HG02623 (cell line): Measurements from ENCODE around the gene DSCAM.
"Not testable (repeated sequence)": the region's sequence is repeated elsewhere in the genome, so short reads cannot be mapped to it uniquely, and the experiment has no call there.

Experiments used
- ATAC-seq: cut with Tn5 transposase; IDR thresholded peaks from one replicate; pipeline ENCODE4 v1.9.1; 2021; ENCODE audit warnings: moderate library complexity; ENCODE audit not compliant: unreplicated experiment

The DSCAM gene

DNA sequence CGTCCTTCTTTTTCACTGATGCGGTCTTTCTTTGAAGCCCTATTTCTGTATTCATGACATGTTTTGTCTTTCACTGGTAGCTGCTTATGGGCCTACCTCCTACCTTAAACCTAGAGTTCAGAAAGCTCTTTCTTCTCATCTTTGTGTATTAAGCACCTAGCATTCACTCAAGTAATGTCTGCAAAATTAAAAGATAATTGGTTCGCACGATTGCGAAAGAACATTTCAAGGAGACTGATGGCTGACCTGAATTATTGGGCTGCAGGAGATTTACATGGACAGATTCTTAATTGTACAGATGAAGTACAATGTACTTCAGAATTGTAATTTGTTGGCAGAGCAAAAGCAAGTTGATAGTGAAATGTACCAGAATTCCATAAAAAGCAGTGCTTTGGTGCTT lies 773.3 kb downstream of the DSCAM start:
- no peak for ATAC-seq

DNA sequence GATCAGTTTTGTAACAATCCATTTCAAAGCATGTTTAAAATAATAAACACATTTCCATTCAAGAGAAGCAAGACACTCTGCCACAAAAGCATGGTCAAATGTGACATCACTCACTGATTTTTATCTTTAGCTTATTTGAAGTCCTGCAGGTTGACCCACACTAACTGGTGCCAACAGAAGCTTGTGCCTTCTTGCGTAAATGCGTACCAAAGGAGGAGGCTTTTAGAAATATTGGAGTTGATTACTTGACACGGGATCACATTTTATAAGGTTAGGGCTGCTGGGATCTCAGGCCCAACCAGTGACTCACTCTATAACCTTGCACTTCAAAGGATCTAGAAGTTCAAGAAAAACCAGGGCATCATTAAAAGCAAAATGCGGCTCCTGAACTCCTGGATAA lies 776.1 kb downstream of the DSCAM start:
- no peak for ATAC-seq

DNA sequence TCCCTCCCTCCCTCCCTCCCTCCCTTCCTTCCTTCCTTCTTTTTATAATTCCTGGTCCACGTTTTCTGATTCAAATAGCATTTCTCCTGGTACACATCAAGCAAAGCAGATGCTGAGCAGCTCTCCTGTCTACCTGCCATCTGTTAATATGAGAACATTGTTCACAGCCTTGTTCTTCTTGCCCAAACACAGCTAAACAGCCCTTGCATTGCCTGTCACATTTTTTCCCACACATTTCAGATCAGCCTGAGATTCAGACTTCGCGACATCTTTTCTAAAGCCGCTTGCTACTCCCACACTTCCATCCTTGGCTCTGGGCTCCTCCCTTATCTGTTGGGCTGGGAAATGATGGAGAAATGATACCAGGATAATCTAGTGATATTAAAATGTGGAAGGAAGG lies 779.2 kb downstream of the DSCAM start:
- ATAC-seq, result no peak

GRCh38 chr21:40066221-40066620 lies 780.7 kb downstream of the DSCAM start:
- no peak for ATAC-seq

- ATAC-seq, result no peak
Observed at GRCh38 chr21:40060083-40060677, 786.8 kb downstream of the DSCAM start.

GRCh38 chr21:40057331-40057730 lies 789.6 kb downstream of the DSCAM start:
- no peak for ATAC-seq

GRCh38 chr21:40056031-40056430 lies 790.9 kb downstream of the DSCAM start:
- ATAC-seq, result no peak

- no peak for ATAC-seq
Observed at GRCh38 chr21:40054403-40054802, 792.6 kb downstream of the DSCAM start.

DNA sequence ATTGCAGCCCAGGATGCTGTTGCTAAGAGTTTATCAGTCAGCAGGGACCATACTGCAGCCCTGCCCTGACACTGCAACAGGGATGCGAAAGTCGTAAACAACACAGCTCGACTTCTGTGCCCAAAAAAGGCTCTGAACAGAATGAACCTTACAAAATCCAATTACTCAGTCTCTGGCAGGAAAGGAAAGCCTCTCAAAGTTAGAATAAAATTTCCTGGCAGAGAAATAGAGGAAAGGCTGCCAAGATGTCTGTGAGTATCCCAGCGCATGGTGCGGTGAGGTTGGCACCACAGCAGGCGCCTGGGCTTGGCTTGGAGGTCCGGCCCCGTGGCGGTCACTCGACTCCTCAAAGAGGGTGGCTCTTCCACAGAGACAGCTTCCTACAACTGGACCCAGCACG lies 794.0 kb downstream of the DSCAM start:
- no peak for ATAC-seq

DNA sequence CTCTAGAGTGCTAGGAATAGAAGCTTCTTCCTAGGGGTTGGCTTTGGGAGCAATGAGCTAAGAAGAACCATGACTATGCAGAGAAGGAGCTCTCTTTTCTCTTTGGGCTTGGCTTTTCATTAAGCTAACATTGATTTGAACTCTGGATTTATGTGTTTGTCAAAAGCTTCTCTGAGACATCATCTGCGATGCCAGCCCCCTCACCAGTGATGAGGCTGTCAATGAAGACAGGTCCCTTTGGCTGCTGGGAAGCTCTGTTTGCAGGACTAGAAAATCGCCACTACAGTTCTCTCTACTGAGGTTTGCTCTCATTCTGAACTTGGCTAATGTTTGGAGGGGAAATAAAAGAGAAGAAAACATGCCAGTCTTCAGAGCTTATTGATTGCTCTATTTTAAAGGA lies 794.7 kb downstream of the DSCAM start:
- no peak for ATAC-seq

- ATAC-seq, result no peak
Observed at GRCh38 chr21:40051801-40052200, 795.2 kb downstream of the DSCAM start.

DNA sequence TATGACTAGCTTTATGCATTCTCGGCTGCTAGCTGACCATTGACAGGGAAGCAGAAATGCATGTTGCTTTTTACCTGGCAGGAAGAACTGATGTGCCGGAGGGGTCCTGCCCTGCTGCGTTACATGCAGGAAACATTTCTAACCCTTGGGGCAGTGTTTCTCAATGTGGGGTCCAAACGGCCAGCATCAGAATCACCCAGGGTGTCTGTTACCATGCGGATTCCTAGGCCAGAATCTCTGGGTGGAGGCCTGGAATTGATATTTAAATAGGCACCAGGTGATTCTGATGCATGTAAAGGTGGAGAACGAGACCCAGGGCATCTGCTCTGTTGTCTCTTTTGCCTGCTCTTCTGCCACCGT lies 797.0 kb downstream of the DSCAM start:
- ATAC-seq, result no peak

DNA sequence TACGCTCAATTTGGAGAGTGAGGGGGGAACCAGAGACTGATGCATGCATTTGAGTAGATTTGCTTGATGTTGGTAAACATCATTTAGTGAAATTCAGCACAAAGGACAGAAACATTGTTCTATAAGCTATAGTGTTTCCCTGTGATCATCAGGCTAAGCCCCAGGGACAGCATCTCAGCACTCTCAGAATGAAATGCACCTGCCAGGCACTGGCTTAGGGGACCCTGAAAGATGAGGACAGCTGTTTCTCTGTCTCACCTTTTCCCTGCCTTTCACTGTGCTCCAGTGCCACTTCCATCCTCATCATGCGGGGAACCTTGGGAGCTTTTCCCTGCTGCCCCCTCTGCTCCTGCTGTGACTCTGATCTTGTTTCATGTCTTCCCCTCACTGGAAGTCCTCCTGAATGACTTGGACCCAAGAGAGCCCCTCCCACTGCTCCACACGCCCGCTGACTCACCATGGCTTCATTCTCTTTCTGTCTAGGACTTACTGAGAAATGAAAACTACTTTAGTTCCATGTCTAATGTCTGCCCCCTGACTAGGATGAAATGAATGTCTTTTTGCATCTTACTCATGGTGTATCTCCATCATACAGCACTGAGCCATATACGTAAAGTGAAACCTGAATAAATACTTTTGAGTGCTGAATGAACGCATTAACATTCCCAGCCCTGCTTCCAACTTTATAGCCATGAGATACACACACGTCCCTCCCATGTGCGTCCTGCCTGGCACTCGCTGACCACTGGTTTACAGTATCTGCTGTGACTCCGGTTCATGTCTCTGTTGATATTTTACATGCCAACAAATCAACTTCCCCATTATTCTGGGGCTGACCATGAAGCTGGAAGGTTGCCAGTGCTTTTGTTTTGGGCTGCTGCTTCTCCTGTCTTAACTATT lies 797.7 kb downstream of the DSCAM start:
- no peak for ATAC-seq

DNA sequence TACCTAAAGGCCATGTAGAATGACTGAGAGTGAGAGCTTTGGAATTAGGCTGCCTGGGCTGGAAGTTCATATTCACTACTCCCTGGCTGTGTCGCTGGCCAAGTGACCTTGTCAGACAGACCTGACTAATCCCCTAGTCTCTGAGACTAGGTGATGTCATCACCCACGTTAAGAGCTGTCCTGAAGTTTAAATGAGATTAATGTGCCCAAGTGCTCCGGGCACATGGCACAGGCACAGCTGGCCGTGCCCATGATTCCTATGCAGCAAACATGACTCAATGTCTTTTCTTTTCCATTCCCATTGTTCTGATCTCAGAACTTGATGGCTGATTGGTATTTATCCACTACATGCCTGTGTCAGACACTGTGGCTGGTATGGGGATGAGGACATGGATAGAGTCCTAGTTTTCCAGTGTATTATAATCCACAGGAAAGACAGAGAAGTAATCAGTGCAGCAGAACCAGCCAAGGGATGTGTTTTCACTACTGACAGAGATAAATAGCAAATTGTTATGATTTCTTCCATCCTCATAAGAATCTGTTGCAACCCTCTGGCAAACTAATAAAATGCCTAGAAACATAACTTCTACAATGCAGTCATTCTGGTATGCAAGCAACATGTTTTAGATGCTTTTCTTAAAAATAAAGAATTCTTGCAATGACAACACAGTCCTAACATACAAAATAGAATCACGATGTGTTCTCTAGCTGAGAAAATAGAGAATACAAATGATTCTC lies 798.8 kb downstream of the DSCAM start:
- ATAC-seq, result no peak

GRCh38 chr21:40047211-40047610 lies 799.7 kb downstream of the DSCAM start:
- no peak for ATAC-seq

GRCh38 chr21:40043866-40044265 lies 803.1 kb downstream of the DSCAM start:
- no peak for ATAC-seq

DNA sequence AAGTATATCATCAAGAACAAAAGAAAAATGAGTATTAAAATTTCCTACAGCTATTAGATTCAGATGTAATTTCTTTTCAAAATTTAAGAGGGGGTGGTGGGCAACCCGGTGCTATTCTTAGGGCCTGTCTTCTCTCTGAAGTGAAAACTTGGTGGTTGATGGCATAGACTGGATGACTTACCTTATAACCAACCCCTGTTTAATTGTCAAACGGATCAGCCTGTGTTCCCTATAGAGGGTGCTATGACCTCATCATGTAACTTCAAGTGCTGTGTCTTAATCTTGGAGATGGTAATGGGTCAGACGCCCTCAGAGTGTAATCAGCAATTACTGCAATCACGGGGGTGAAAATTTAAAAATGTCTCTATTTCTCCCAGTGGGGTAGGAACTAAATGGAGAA lies 803.5 kb downstream of the DSCAM start:
- ATAC-seq, result no peak

DNA sequence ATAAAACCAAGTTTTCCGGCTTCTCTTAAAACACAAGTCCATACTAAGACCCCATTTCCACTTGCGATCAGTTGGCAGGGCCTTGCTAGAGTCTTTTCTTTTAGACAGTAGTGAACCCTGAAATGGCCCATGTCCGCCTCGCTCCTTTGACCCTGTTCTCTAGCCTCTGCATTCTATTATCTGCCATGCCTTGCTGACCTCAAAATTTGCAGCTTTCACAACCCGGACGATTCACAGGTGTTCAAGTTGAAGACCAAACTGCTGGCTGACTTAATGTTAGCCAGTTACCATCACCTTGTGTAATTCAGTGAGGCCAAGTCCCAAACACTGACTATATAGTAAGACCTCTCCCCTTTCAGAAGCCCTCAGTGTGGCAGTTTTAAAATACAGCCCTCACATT lies 805.5 kb downstream of the DSCAM start:
- ATAC-seq, result no peak

DNA sequence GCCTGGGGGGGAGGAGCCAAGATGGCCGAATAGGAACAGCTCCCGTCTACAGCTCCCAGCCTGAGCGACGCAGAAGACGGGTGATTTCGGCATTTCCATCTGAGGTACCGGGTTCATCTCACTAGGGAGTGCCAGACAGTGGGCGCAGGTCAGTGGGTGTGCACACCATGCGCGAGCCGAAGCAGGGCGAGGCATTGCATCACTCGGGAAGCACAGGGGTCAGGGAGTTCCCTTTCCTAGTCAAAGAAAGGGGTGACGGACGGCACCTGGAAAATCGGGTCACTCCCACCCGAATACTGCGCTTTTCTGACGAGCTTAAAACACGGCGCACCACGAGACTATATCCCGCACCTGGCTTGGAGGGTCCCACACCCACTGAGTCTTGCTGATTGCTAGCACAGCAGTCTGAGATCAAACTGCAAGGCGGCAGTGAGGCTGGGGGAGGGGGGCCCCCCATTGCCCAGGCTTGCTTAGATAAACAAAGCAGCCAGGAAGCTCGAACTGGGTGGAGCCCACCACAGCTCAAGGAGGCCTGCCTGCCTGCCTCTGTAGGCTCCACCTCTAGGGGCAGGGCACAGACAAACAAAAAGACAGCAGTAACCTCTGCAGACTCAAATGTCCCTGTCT lies 813.7 kb downstream of the DSCAM start:
- ATAC-seq, result not testable (repeated sequence)

GRCh38 chr21:40029888-40030287 lies 817.1 kb downstream of the DSCAM start:
- ATAC-seq, result no peak

- not testable (repeated sequence) for ATAC-seq
Observed at GRCh38 chr21:40028393-40028792, 818.6 kb downstream of the DSCAM start.
